ENCODE data around the gene ISCA1.

ISCA1 gene

GRCh38 chr9:86282979-86283535 lies 719 bp upstream of the ISCA1 start:
- no peak for DNase-seq

- no peak for DNase-seq
These were observed 703 bp downstream of the ISCA1 start for GRCh38 chr9:86281593-86282076.

GRCh38 chr9:86280580-86280979 lies 1.8 kb downstream of the ISCA1 start:
- DNase-seq: no peak

- DNase-seq: no peak
These were observed 2.5 kb downstream of the ISCA1 start for GRCh38 chr9:86279839-86280238.

DNA sequence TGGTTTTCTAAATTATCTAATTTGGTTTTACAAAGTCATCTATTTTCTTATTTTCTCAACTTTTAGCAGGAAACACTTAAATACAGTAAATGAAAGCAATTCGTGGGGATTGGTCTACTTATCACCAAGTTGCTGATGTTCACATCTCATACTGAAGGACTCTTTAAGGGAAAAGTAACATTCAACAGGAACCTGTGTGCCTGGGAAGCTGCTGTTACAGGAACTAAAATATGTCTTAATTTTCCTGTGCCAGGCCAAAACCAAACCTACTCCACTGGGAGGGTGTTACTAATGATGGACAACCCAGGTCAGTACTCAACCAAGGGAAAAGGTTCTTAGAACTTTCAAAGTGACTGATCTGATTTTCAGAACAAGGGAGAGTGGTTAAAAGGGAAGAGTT lies 5.3 kb downstream of the ISCA1 start:
- no peak for DNase-seq

DNA sequence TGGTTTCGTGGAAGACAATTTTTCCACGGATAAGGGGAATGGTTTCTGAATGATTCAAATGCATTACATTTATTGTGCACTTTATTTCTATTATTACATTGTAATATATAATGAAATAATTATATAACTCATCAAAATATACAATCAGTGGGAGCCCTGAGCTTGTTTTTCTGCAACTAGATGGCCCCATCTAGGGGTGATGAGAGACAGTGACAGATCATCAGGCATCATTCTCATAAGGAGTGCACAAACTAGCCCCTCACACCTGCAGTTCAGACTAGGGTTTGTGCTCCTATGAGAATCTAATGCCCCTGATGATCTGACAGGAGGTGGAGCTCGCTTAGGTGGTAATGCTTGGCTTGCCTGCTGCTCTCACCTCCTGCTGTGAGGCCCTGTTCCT lies 6.4 kb downstream of the ISCA1 start:
- DNase-seq: no peak

DNA sequence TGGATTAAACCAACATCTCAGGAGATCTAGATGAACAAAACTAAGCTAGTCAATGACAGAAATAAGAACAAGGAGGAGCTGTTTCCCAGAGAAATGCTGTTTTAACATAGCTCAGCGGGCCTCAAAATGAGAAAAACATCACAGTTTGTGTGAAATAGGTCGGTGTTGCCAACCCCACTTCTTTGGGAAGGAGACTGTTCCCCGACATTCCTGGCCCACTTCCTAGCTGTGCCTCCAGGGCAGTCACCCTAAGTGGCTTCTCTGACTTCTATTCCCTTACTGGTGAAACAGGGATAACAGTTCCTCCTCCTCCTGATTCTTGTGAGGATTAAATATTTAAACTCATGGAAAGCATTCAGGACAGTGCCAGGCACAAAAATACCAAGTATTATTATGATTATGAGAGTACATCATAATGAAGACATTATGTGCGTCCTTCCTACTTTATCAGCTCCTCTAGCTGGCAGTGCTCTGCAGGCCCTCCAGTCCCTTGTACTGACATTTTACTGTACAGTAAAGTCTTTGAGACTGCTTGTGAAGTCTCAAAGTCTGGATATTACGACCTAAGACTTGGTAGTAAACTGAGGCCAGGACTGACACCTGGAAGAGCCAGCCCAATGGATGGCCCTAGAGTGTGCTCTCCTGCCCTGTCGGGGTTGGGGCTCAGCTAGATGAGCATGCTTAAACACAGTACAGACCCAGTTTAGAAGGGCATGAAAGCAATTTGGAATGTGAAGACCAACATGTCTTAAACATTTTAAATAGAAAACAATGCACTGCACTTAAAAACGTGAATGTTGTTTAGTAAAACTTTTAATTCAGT lies 7.3 kb downstream of the ISCA1 start:
- no peak for DNase-seq

DNA sequence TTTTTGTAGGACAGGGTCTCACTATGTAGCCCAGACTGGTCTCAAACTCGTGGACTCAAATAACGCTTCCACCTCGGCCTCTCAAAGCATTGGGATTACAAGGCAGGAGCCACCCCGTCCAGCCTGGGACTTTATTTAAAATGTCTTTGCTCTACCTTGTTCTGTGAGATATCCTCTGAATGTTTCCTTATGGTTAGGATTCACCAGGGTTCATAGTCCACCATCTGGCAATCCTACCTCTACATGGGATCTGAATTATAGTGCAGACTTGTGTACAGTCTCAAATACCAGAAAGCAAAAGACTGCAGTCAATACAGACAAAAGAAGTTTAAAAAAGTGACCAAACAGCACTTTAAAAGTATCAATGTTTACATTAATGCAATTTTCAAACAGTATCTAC lies 10.1 kb downstream of the ISCA1 start:
- no peak for DNase-seq

GRCh38 chr9:86263876-86264275 lies 18.5 kb downstream of the ISCA1 start:
- DNase-seq: no peak

- DNase-seq: no peak
These were observed 19.8 kb downstream of the ISCA1 start for GRCh38 chr9:86262492-86262891.

- DNase-seq: no peak
These were observed 22.8 kb downstream of the ISCA1 start, which contains the start of gene C9orf153 for GRCh38 chr9:86259557-86259956. C9orf153 (minus strand) TSS chr9:86259657; CDS start chr9:86229603, 30,054 bp downstream.

DNA sequence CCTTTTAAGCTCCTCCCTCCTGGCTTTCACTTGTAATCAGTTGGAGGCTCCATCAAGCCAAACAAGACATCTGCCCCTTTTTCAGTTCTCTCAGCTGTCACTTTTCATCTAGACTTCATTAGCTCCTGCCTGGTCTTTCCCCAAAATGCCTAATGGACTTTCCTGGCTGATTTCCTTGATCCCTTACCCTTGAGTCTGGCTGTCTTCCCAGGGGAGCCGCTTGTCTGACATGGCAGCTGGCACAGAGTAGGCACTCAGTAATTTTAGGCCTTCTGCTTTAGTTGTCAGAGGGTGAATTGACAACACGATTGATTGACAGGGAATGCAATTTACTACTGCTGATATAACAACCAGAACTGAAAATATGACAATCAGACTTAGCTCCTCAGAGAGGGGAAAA lies 24.9 kb downstream of the ISCA1 start:
- DNase-seq: no peak

DNA sequence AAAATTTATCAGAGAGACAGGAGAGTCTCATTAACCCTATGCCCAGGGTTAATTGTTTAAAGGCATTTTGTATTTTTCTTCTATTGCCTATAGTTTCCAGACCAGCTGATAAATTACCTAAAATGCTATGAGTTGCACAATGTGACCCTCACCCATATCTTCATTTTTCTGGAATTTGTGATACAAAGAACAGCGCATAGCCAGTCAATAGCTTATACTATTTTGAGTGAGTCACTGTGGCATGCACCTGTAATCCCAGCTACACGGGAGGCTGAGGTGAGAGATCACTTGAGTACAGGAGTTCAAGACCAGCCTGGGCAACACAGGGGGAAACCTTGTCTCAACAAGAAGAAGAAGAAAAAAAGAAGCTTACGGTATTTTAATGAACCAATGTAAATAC lies 25.7 kb downstream of the ISCA1 start:
- DNase-seq: no peak

- no peak for DNase-seq
These were observed 28.8 kb downstream of the ISCA1 start for GRCh38 chr9:86253577-86253976.

GRCh38 chr9:86252870-86253269 lies 29.5 kb downstream of the ISCA1 start:
- no peak for DNase-seq

DNA sequence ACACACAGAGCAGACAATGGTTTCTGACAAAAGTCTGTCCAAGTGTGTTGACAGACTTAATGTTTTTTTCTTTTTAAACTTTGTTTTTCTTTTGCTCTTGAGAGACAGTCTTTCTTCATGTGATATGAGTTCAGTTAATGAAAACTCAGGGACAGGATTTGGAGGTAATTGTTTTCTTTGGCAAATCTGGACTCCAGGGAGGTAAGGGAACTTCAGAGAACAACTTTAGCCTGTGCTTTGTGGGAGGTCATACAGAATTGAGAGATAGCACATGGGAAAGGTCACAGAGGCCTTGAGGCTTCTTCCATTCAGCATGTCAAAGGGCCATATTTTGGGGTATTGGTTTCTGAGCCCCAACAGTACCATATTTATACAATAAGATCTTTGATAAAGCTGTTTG lies 32.2 kb downstream of the ISCA1 start:
- DNase-seq: no peak

GRCh38 chr9:86248746-86249145 lies 33.6 kb downstream of the ISCA1 start:
- no peak for DNase-seq

DNA sequence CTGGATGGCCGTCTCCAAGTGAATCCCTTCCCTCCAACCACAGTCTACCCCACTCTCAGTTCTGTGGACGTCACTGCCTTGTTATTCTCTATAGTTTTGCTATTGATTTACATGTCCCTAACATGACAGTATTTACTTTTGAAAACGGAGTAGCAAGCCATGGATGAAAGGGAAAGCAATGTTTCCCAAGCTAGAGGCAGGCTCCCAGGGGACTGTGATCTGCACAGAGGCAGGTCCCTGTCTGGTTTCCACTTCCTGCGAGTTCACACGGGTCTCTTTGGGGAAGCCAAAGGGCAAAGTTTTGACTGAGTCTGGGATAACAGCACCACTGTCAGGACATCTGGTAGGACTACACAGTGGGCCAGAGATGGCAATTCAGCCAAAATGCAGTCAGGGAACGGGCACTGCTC lies 35.6 kb downstream of the ISCA1 start:
- no peak for DNase-seq

DNA sequence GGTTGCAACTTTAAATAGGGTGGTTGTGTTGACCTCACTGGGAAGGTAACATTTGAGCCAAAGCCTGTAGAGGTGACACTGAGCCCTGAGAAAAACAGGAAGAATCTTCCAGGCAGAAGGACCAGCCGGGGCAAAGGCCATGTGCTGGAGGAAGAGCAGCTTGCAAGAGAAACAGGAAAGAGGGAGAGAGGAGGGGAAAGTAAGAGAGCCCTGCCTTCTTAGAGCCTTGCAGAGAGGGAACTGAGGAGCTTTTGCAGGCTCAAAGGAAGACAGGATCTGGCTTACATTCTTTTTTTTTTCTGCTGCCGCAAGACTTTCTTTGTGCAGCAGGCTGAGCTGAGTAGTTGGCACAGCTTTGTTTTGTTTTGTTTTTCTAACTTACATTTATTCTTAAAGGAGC lies 40.3 kb downstream of the ISCA1 start:
- no peak for DNase-seq

DNA sequence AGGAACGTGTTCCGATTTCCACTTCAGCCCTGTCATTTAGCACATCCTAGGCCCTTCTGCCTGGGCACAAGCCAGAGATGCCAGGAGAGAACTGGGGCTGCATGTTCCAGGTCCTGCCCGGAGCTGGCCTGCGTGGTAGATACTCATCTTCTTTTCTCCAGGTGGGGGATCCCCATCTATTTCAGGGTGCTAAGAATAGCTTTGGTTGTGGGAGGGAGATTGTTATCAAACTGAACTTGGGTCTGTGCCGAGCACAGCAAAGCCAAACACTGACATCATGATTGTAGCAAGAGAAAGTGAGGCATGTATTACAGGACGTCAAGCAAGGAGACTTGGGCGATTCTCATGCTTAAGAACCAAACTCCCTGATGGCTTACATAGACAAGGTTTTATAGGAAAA lies 41.1 kb downstream of the ISCA1 start:
- DNase-seq: no peak

GRCh38 chr9:86238861-86239770 lies 43.2 kb downstream of the ISCA1 start:
- DNase-seq: no peak

DNA sequence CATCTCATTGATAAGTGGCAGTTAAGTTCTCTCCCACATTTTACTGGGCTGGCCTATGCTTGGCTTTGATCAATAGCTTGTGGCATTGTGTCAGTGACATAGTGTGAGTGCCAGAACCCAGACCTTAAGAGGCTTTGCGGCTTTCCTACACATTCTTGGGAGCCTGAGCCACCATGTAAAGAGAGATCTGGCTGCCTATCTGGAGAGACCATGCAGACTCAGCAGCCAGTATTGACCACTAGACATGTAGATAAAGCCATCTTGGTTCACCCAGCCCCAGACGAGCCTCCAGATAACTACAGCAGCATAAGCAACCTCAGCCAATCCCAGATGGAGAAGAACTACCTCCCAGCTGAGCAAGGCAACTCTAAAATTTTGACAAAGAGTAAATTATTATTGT lies 51.5 kb downstream of the ISCA1 start:
- DNase-seq: no peak

DNA sequence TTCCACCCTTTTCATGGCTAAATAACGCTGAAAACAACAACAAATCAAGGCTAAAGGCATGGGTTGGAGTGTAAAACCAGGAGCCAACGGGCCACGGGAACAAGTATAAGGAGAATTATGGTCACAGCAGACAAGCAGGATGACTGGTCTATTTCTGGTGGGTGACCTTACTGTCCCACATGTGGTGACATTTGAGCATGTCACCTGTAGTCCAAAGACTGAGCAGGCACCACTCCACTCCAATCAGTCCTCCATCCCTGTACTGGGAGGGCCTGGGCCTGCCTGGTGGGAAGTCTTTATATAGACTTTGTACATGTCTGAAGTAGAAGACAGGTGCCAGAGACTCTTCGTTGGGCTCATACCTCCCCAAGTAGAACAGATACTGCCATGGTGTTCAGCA lies 59.7 kb downstream of the ISCA1 start:
- DNase-seq: no peak
